Neural progenitor cell (in vitro differentiated cells): ENCODE measurements around the gene PI4KB. TPM values are rescaled to one million over a fixed set of nuclear protein-coding genes. Genes with fewer than 3 reads are reported as not detected.

Experiments
- DNase-seq: peaks from one replicate; pipeline ENCODE4 v3.0.0-alpha.2; 2016; ENCODE audit warnings: low spot score
- H2AFZ ChIP-seq: fragments of 200-600 bp; sonication (generic); replicated peaks from 2 replicates; pipeline ENCODE4 v1.6.1; 2016; ENCODE audit warnings: antibody characterized with exemption
- H3F3A ChIP-seq: fragments of 200-600 bp; sonication (generic); 2 replicates; pipeline ENCODE4 v1.6.1; 2016; ENCODE audit warnings: antibody characterized with exemption, low read depth
- H3K27ac ChIP-seq: fragments of 200-600 bp; sonication (generic); 2 replicates; pipeline ENCODE4 v1.5.1; 2016; ENCODE audit warnings: mild to moderate bottlenecking
- H3K27me3 ChIP-seq: fragments of 200-600 bp; sonication (generic); 2 replicates; pipeline ENCODE4 v1.6.1; 2016; ENCODE audit warnings: mild to moderate bottlenecking, moderate library complexity
- H3K36me3 ChIP-seq: fragments of 200-600 bp; sonication (generic); 2 replicates; pipeline ENCODE4 v1.5.1; 2016
- H3K4me1 ChIP-seq: fragments of 200-600 bp; sonication (generic); 2 replicates; pipeline ENCODE4 v1.6.1; 2016; ENCODE audit warnings: mixed run types
- H3K4me2 ChIP-seq: fragments of 200-600 bp; sonication (generic); 2 replicates; pipeline ENCODE4 v1.6.1; 2016
- H3K4me3 ChIP-seq: fragments of 200-600 bp; sonication (generic); 2 replicates; pipeline ENCODE4 v1.5.1; 2016
- H3K79me2 ChIP-seq: fragments of 200-600 bp; sonication (generic); 2 replicates; pipeline ENCODE4 v1.6.1; 2016; ENCODE audit warnings: low read depth
- H3K9ac ChIP-seq: fragments of 200-600 bp; sonication (generic); 2 replicates; pipeline ENCODE4 v1.6.1; 2016
- H3K9me3 ChIP-seq: fragments of 200-600 bp; sonication (generic); 2 replicates; pipeline ENCODE4 v1.5.1; 2016; ENCODE audit warnings: low read depth
- H4K20me1 ChIP-seq: fragments of 200-600 bp; sonication (generic); 2 replicates; pipeline ENCODE4 v1.6.1; 2016; ENCODE audit warnings: low read depth
- H3K27ac Mint-ChIP-seq: 3 replicates; pipeline ENCODE4 v1.8.0; 2021; ENCODE audit warnings: mixed read lengths
- H3K27me3 Mint-ChIP-seq: 2 replicates; pipeline ENCODE4 v1.8.0; 2022; ENCODE audit warnings: low read depth, mild to moderate bottlenecking, inconsistent platforms, moderate library complexity, mixed read lengths; ENCODE audit not compliant: insufficient read depth
- H3K36me3 Mint-ChIP-seq: 3 replicates; pipeline ENCODE4 v1.8.0; 2021; ENCODE audit warnings: mixed read lengths
- H3K4me1 Mint-ChIP-seq: 3 replicates; pipeline ENCODE4 v1.8.0; 2021; ENCODE audit warnings: mixed read lengths
- H3K4me3 Mint-ChIP-seq: 3 replicates; pipeline ENCODE4 v1.8.0; 2021; ENCODE audit warnings: mild to moderate bottlenecking, moderate library complexity, mixed read lengths
- H3K9me3 Mint-ChIP-seq: 3 replicates; pipeline ENCODE4 v1.8.0; 2020; ENCODE audit warnings: mixed read lengths
- CTCF ChIP-seq: fragments of 200-600 bp; sonication (generic); IDR thresholded peaks from 2 replicates; pipeline ENCODE4 v1.5.1; 2017; ENCODE audit warnings: antibody characterized with exemption, mild to moderate bottlenecking
- EZH2 ChIP-seq: fragments of 200-600 bp; sonication (generic); IDR thresholded peaks from 2 replicates; pipeline ENCODE4 v1.6.1; 2017; ENCODE audit warnings: antibody characterized with exemption, mild to moderate bottlenecking, moderate library complexity
- EZH2phosphoT487 ChIP-seq: fragments of 200-600 bp; sonication (generic); IDR thresholded peaks from 2 replicates; pipeline ENCODE4 v1.6.1; 2017; ENCODE audit warnings: antibody characterized with exemption
- total RNA-seq: library from RNA; depleted of rRNA; stranded (reverse); fragments of >200 nt; gene quantifications from 2 replicates; pipeline ENCODE4 v1.2.3, GENCODE V29; 2015; ENCODE audit warnings: low replicate concordance

Gene PI4KB
- total RNA-seq, 1 donor from 2014 or later: 19.0 TPM

GRCh38 chr1:151362308-151363155, 35.3 kb upstream of the PI4KB start:
- Mint-ChIP-seq H3K27ac (no peak overlapping the region), H3K27me3 (peaks cover 6% of the 10 kb centered on the region), H3K9me3 (peaks cover 27% of the 10 kb centered on the region), H3K4me3 (no peak overlapping the region), H3K4me1 (peaks cover 3% of the 10 kb centered on the region), H3K36me3 (peaks cover 40% of the 10 kb centered on the region)
- H3K4me1 ChIP-seq: no peaks in the 10 kb centered on the region
- no peaks in the 10 kb centered on the region for H3K9me3 ChIP-seq
- no peak for DNase-seq
- no peak overlapping the region for H3K9ac ChIP-seq
- H4K20me1 ChIP-seq: no peaks in the 10 kb centered on the region
- no peaks in the 10 kb centered on the region for H3F3A ChIP-seq
- no peak overlapping the region for H3K27ac ChIP-seq
- TF ChIP-seq EZH2 (no peak), CTCF (no peak), EZH2phosphoT487 (no peak)
- H3K4me3 ChIP-seq: no peak overlapping the region
- no peaks in the 10 kb centered on the region for H3K27me3 ChIP-seq
- no peaks in the 10 kb centered on the region for H3K36me3 ChIP-seq
- no peak overlapping the region for H2AFZ ChIP-seq
- no peaks in the 10 kb centered on the region for H3K79me2 ChIP-seq
- no peak overlapping the region for H3K4me2 ChIP-seq

GRCh38 chr1:151361883-151362282, 34.7 kb upstream of the PI4KB start:
- Histone ChIP-seq H3K27me3 (no peaks in the 10 kb centered on the region), H3F3A (no peaks in the 10 kb centered on the region), H4K20me1 (no peaks in the 10 kb centered on the region), H3K27ac (no peak overlapping the region), H3K9ac (no peak overlapping the region), H3K4me3 (no peak overlapping the region), H3K9me3 (no peaks in the 10 kb centered on the region), H3K4me2 (no peak overlapping the region), H3K36me3 (no peaks in the 10 kb centered on the region), H2AFZ (no peak overlapping the region), H3K4me1 (no peaks in the 10 kb centered on the region), H3K79me2 (no peaks in the 10 kb centered on the region)
- no peak overlapping the region for H3K4me3 Mint-ChIP-seq
- no peak for DNase-seq
- H3K27me3 Mint-ChIP-seq: peaks cover 4% of the 10 kb centered on the region
- no peak overlapping the region for H3K27ac Mint-ChIP-seq
- peaks cover 40% of the 10 kb centered on the region for H3K36me3 Mint-ChIP-seq
- H3K9me3 Mint-ChIP-seq: peaks cover 27% of the 10 kb centered on the region
- TF ChIP-seq CTCF: no peak
- no peak for TF ChIP-seq EZH2
- TF ChIP-seq EZH2phosphoT487: no peak
- H3K4me1 Mint-ChIP-seq: peaks cover 3% of the 10 kb centered on the region

- H3K4me1 Mint-ChIP-seq: no peaks in the 10 kb centered on the region
- no peaks in the 10 kb centered on the region for H3K36me3 ChIP-seq
- no peaks in the 10 kb centered on the region for H3K9me3 ChIP-seq
- no peak overlapping the region for H3K4me3 Mint-ChIP-seq
- no peak overlapping the region for H3K4me2 ChIP-seq
- H3K27ac Mint-ChIP-seq: no peak overlapping the region
- H3K27ac ChIP-seq: no peak overlapping the region
- no peaks in the 10 kb centered on the region for H3F3A ChIP-seq
- no peaks in the 10 kb centered on the region for H3K27me3 ChIP-seq
- H4K20me1 ChIP-seq: no peaks in the 10 kb centered on the region
- H3K9me3 Mint-ChIP-seq: peaks cover 16% of the 10 kb centered on the region
- H3K79me2 ChIP-seq: no peaks in the 10 kb centered on the region
- H3K4me1 ChIP-seq: no peaks in the 10 kb centered on the region
- H2AFZ ChIP-seq: no peak overlapping the region
- H3K9ac ChIP-seq: no peak overlapping the region
- no peaks in the 10 kb centered on the region for H3K27me3 Mint-ChIP-seq
- TF ChIP-seq CTCF: no peak
- no peak for TF ChIP-seq EZH2
- TF ChIP-seq EZH2phosphoT487: no peak
- H3K4me3 ChIP-seq: no peak overlapping the region
- no peak for DNase-seq
- peaks cover 7% of the 10 kb centered on the region for H3K36me3 Mint-ChIP-seq
Measured at GRCh38 chr1:151356696-151357095, 29.5 kb upstream of the PI4KB start.
